GM19351 (cell line): ENCODE results near the gene TTC16.

Source experiments
- ATAC-seq: cut with Tn5 transposase; IDR thresholded peaks from one replicate; pipeline ENCODE4 v1.9.1; 2021; ENCODE audit warnings: mild to moderate bottlenecking, moderate library complexity; ENCODE audit not compliant: unreplicated experiment

The TTC16 gene

GRCh38 chr9:127694890-127695720 is 20.8 kb upstream of the TTC16 start:
- no peak for ATAC-seq

DNA sequence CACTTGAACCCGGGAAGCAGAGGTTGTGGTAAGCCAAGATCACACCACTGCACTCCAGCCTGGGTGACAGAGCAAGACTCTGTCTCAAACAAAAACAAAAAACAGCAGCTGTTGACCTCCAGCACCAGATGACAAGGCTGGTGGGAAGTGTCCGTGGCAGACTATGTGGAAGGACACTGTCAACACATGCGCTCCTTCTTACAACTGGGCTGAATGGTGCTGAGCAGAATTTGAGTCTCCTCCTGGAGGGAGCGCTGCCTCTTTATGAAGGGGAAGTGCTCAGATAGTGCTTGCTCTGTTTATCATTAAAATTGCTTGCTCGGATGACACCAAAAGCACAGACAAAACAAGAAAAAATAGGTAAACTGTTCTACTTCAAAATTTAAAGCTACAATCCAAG is 18.3 kb upstream of the TTC16 start:
- ATAC-seq = no peak

GRCh38 chr9:127698386-127698785 is 17.5 kb upstream of the TTC16 start:
- ATAC-seq = no peak

GRCh38 chr9:127698985-127699670 is 16.8 kb upstream of the TTC16 start:
- peak; percentile 86 for ATAC-seq

GRCh38 chr9:127700140-127700539 is 15.7 kb upstream of the TTC16 start:
- ATAC-seq = no peak

- no peak for ATAC-seq
These were observed 15.2 kb upstream of the TTC16 start for GRCh38 chr9:127700594-127701255.

- no peak for ATAC-seq
These were observed 12.5 kb upstream of the TTC16 start for GRCh38 chr9:127703289-127703946.

GRCh38 chr9:127705577-127706379 is 10.1 kb upstream of the TTC16 start:
- no peak for ATAC-seq

DNA sequence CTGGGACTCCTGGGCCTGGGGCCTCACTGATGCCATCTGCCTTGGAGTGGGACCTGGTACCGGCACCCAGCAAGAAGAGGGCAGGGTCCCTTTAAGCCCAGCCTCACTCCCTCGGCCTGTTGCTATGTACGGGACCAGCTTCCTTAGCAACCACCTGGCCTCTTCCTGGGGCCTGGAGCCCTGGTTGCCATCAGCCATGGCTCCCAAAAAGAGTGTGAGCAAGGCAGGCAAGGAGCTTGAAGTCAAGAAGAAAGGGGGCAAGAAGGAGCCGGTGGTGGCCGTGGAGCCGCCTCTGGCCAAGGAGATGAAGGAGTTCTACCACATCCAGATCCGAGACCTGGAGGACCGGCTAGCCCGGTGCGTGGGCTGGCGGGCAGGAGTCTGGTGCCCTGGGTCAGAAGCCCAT is 9.0 kb upstream of the TTC16 start, which contains the start of gene CFAP157:
TSS of gene CFAP157 (plus strand) at position 153 of the 406 bp plus-strand sequence. CDS start at position 197, 44 bp downstream.
- no peak for ATAC-seq

DNA sequence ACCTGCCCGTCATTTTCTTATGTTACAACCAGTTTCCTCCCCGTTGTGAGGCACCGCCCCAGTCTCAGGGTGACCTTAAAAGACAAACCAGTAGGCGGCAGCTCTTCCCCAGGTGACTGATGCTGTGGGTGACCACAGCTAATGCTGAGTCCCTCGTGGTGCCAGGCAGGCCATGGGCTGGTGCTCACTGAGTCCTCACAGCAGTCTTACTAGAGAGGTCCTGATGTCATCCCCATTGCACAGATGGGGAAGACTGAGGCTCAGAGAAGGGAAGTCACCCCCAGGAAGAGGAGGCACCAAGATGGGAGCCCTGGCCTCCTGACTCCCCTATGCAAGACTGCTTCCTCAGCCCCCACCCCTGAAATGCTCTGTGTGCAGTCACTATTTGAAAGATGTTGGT is 8.1 kb upstream of the TTC16 start:
- ATAC-seq = no peak

DNA sequence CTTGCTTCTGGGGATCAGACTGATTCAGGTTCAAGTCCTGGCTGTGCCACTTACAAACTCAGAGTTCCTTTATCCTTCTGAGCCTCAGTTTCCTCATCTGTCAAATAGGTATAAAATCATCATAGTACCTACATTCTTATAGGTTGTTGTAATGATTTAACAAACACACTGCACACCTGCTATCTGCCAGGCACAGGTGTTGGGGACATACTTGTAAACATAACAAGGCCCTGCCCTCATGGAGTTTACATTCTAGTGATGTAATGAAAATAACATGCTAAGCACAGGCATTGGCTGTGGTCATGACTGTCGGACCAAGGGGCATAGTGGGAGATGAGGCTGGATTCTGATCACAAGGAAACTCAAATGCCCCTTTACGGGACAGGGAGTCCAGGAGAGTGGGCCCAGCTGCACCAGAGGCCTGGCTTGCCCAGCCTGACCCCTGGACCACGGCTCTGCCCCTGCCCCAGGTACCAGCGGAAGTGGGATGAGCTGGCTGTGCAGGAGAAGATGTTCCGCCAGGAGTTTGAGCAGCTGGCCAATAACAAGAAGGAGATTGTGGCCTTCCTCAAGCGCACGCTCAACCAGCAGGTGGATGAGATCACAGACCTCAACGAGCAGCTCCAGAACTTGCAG is 6.8 kb upstream of the TTC16 start:
- no peak for ATAC-seq

DNA sequence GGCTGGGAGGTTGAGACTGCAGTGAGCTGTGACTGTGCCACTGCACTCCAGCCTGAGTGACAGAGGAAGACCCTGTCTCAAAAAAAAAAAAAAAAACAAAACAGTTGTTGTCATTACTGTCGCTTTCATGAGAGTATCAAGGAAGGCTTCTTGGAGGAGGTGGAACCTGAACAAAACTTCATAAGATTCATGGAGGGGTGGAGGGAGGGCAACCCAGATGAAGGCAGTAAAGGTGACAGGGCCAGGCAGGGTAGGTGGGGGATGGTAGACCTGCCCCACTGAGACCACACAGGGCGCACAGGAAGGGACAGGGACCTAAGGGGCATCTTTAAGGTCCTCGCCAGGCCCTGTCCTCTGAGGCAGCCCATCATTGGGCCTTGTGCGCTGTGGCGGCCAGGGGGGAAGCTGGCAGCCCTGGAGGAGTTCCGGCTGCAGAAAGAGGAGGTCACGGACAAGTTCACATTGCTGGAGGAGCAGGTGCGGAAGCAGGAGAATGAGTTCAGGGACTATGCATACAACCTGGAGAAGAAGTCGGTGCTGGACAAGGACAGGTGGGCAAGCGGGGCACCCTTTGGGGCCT is 5.6 kb upstream of the TTC16 start:
- ATAC-seq = no peak

- ATAC-seq = no peak
These were observed 4.6 kb upstream of the TTC16 start for GRCh38 chr9:127711226-127711701.

DNA sequence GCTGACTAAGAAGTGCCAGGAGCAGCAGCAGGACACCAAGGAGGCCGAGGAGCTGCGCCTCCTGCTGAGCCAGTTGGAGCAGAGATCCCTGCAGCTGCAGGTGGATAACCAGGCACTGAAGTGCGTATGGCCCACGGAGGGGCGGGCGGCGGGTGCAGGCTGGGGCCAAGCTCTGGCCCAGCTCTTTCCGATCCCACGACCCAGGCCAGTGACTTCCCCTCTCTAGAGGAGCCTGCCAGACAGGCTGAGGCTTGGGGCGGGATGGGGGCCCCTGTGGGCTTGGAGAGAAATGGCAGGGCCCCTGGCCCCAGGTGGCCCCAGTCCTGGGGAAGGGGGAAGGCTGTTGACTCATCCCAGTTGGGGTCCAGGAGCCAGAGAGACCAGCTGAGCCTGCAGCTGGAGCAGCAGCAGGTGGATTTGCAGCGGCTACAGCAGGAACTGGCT is 4.0 kb upstream of the TTC16 start:
- ATAC-seq = no peak

DNA sequence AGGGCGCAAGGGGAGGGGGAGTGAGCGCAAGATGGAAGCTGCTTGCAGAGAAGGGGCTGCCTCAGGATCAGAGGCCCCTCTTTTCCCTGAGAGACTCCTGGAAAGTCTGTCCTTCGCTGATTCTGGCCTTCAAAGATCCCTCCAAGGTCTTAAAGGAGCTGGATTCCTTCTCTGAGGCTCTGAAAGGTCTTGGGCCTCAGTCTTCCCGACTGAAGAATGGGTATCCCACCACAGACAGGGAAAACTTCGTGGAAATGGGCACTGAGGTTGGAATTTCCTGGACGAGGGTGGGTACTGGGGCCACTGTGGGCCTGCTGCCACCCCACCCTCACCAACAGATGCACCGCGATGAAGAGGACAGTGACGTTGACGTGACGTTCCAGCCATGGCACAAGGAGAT is 3.5 kb upstream of the TTC16 start:
- ATAC-seq = no peak

GRCh38 chr9:127712867-127713266 is 3.0 kb upstream of the TTC16 start:
- ATAC-seq = no peak

GRCh38 chr9:127714020-127714750 is 1.7 kb upstream of the TTC16 start:
- no peak for ATAC-seq

DNA sequence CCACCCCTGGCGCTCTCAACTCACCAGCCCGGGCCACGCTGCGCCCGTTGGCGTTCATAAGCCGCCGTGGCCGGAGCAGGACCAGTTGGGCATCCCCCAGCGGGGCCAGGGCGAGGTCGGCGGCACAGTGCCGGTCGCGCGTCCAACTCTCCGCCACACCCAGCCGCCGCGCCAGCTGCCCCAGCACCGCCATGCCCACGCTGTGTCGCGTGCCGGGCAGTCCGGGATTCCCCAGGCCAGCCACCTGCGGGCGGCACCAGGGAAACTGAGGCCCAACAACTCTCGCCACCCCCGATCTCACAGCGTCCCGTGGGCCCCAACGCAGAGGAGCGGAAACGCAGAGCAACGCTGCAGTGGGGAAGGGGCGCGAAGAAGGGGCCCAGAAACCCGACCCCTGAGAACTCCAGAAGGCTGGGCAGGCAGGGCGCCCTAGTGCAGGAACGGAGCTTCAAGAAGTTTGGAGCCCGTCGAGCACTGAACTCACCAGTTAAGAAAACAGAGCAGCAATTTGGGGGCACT is 869 bp upstream of the TTC16 start:
- peak; percentile 8 for ATAC-seq
